ENCODE results near the gene TEX12.

- TF ChIP-seq CTCF (IDR thresholded peaks at IDR 0.05; ENCODE audit: insufficient read depth, low read depth, low read length) (no peak), EZH2 (IDR thresholded peaks at IDR 0.05; ENCODE audit: insufficient read depth, low read length) (no peak)
These were observed 49.5 kb downstream of the TEX12 start for GRCh38 chr11:112216561-112217105.
